Measurements from ENCODE around the gene DYSF. TPM values are rescaled to one million over a fixed set of nuclear protein-coding genes. Genes with fewer than 3 reads are reported as not detected.

DYSF gene
- polyA plus RNA-seq, 1 of the 3 experiments (the other 2 are of a cell fraction), result 0.10 TPM

DNA sequence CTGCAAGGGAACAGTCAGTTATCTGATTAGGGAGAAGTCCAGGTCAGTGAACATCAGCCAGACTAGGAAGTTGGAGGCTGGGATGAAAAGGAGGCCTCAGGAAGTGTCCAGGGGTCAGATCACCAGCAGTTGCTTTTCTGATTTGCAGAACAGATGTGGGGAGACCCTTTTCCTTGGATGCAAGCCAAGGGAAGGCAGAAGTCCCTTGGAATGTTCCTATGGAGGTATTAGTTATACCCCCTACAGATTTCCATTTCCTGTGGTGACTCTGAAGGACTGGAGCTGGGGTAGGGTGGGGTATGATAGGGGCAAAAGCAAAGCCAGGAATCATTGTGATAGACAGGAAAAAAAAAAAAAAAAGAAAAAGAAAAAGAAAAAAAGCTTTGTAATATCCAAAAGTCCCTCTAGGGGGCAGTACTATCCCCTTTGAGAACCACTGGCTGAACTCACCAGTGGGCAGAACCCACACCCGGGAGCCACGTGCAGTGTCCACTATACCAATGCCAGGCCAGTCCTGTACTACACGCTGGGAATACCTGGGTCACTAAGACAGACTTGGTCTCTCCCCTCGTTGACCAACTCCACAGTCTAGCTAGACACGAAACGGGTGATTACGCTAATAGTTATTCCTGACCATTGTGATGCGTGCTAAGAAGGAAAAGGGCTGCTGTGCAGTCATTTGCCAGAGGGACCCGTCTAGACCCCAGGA lies 7.4 kb downstream of the DYSF start:
- no peaks in the 10 kb centered on the region for H4K20me1 ChIP-seq (ENCODE audit: insufficient read depth)
- H3K9me3 ChIP-seq, result no peaks in the 10 kb centered on the region
- CTCF ChIA-PET, result interaction anchor here (0.6 to 6.5 kb wide), 26 partner anchors 9 to 303 kb away, joined by 3 to 108 read pairs (median 4); partner anchors contain the start of gene DYSF
- H3K79me2 ChIP-seq (ENCODE audit: insufficient read depth), result no peaks in the 10 kb centered on the region
- H3K36me3 ChIP-seq (replicated peaks in 1 of 2; ENCODE audit: control insufficient read depth in 1 of 2, insufficient read depth in 2 of 2, low read length in 1 of 2), result no peaks in the 10 kb centered on the region
- 58% methylated on average over 9 of the region's 9 CpGs for WGBS (ENCODE audit: low lambda C conversion rate)
- DNase-seq, result peak; percentile 74
- H3K4me2 ChIP-seq, result no peak overlapping the region
- no peak overlapping the region for H3K9ac ChIP-seq
- TF ChIP-seq, protein P1, sequence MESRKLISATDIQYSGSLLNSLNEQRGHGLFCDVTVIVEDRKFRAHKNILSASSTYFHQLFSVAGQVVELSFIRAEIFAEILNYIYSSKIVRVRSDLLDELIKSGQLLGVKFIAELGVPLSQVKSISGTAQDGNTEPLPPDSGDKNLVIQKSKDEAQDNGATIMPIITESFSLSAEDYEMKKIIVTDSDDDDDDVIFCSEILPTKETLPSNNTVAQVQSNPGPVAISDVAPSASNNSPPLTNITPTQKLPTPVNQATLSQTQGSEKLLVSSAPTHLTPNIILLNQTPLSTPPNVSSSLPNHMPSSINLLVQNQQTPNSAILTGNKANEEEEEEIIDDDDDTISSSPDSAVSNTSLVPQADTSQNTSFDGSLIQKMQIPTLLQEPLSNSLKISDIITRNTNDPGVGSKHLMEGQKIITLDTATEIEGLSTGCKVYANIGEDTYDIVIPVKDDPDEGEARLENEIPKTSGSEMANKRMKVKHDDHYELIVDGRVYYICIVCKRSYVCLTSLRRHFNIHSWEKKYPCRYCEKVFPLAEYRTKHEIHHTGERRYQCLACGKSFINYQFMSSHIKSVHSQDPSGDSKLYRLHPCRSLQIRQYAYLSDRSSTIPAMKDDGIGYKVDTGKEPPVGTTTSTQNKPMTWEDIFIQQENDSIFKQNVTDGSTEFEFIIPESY (IDR thresholded peaks at IDR 0.05; ENCODE audit: borderline replicate concordance, low read depth), result no peak
- TF ChIP-seq, protein P2, sequence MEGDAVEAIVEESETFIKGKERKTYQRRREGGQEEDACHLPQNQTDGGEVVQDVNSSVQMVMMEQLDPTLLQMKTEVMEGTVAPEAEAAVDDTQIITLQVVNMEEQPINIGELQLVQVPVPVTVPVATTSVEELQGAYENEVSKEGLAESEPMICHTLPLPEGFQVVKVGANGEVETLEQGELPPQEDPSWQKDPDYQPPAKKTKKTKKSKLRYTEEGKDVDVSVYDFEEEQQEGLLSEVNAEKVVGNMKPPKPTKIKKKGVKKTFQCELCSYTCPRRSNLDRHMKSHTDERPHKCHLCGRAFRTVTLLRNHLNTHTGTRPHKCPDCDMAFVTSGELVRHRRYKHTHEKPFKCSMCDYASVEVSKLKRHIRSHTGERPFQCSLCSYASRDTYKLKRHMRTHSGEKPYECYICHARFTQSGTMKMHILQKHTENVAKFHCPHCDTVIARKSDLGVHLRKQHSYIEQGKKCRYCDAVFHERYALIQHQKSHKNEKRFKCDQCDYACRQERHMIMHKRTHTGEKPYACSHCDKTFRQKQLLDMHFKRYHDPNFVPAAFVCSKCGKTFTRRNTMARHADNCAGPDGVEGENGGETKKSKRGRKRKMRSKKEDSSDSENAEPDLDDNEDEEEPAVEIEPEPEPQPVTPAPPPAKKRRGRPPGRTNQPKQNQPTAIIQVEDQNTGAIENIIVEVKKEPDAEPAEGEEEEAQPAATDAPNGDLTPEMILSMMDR (IDR thresholded peaks at IDR 0.05), result peak; percentile 73
- no peak for TF ChIP-seq TEAD4 (IDR thresholded peaks at IDR 0.05; ENCODE audit: borderline replicate concordance, insufficient read depth)
- no peak for TF ChIP-seq FOXJ3 (CRISPR knock-in tag; IDR thresholded peaks at IDR 0.05)
- peak; percentile 47 for TF ChIP-seq RAD21 (IDR thresholded peaks at IDR 0.05; ENCODE audit: low read length)
- no peak for TF ChIP-seq NRF1 (IDR thresholded peaks at IDR 0.05; ENCODE audit: low read depth, low read length)
- no peak for TF ChIP-seq EZH2phosphoT487 (IDR thresholded peaks at IDR 0.05; ENCODE audit: borderline replicate concordance, low read depth)
- no peak for TF ChIP-seq GATA2 (CRISPR knock-in tag; IDR thresholded peaks at IDR 0.05)
- TF ChIP-seq RXRA (IDR thresholded peaks at IDR 0.05; ENCODE audit: borderline replicate concordance, low read depth), result no peak
- no peak for TF ChIP-seq TCF12 (IDR thresholded peaks at IDR 0.05)
- TF ChIP-seq EP300 (IDR thresholded peaks at IDR 0.05; ENCODE audit: borderline replicate concordance in 1 of 2, low read depth in 1 of 2, low read length in 1 of 2), result no peak
- no peak for TF ChIP-seq YY1 (IDR thresholded peaks at IDR 0.05; ENCODE audit: low read depth)
- POLR2A ChIA-PET, result no interaction called here
- no peaks in the 10 kb centered on the region for H3F3A ChIP-seq (replicated peaks; ENCODE audit: insufficient read depth)
- H3K27ac ChIP-seq (ENCODE audit: low read depth in 2 of 2, low read length in 1 of 2), result no peak overlapping the region
- no peak overlapping the region for H2AFZ ChIP-seq (ENCODE audit: low read depth)
- H3K9me2 ChIP-seq, result no peaks in the 10 kb centered on the region
- H3K4me3 ChIP-seq (ENCODE audit: low read depth in 2 of 2, low read length in 1 of 2), result no peak overlapping the region
- peaks cover 0 to 32% of the 10 kb centered on the region in 2 experiments; a peak in 1 of 4 replicates for H3K4me1 ChIP-seq (ENCODE audit: control insufficient read depth in 1 of 2, insufficient read depth in 2 of 2, low read depth in 1 of 2, low read length in 1 of 2)
- H3K27me3 ChIP-seq (ENCODE audit: insufficient read depth), result peaks cover 17% of the 10 kb centered on the region

DNA sequence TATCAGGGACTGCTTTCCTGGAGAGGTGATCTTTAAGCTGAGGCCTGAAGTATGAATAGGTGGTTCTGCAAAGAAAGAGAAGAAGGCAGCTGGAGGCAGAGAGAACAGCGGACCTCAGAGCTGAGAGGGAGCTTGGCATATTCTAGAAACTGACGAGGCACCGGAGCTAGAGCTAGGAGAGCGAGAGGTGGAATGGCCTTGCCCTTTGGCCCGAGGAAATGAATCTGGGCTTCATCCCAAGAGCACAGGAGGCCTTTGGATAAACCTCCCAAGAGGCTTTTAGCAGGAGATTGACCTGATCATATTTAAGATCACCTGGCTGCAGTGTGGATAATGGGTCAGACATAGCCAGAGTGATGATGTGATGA lies 7.9 kb downstream of the DYSF start:
- Histone ChIP-seq H3K4me1 (ENCODE audit: control insufficient read depth in 1 of 2, insufficient read depth in 2 of 2, low read depth in 1 of 2, low read length in 1 of 2) (peaks cover 0 to 30% of the 10 kb centered on the region in 2 experiments; a peak in 1 of 4 replicates), H2AFZ (ENCODE audit: low read depth) (no peak overlapping the region), H3K9me2 (no peaks in the 10 kb centered on the region), H3K27ac (ENCODE audit: low read depth in 2 of 2, low read length in 1 of 2) (no peak overlapping the region), H4K20me1 (ENCODE audit: insufficient read depth) (no peaks in the 10 kb centered on the region), H3K36me3 (replicated peaks in 1 of 2; ENCODE audit: control insufficient read depth in 1 of 2, insufficient read depth in 2 of 2, low read length in 1 of 2) (no peaks in the 10 kb centered on the region), H3F3A (replicated peaks; ENCODE audit: insufficient read depth) (no peaks in the 10 kb centered on the region), H3K79me2 (ENCODE audit: insufficient read depth) (no peaks in the 10 kb centered on the region), H3K9ac (no peak overlapping the region), H3K4me3 (ENCODE audit: low read depth in 2 of 2, low read length in 1 of 2) (no peak overlapping the region), H3K27me3 (ENCODE audit: insufficient read depth) (peaks cover 23% of the 10 kb centered on the region), H3K4me2 (no peak overlapping the region), H3K9me3 (no peaks in the 10 kb centered on the region)
- 59% methylated on average over 5 of the region's 5 CpGs for WGBS (ENCODE audit: low lambda C conversion rate)
- DNase-seq, result no peak
- ChIA-PET CTCF (interaction anchor here (0.7 to 6.5 kb wide), 18 partner anchors 8 to 304 kb away, joined by 3 to 108 read pairs (median 5); partner anchors contain the start of gene DYSF), POLR2A (no interaction called here)
- TF ChIP-seq FOXM1 (IDR thresholded peaks at IDR 0.05; ENCODE audit: low read depth), result no peak
- TF ChIP-seq, protein P1 (IDR thresholded peaks at IDR 0.05; ENCODE audit: borderline replicate concordance, low read depth), result no peak
- TF ChIP-seq JUND (IDR thresholded peaks at IDR 0.05), result no peak
